B cell (primary cell): ENCODE results near the gene EGFL6. TPM values are rescaled to one million over a fixed set of nuclear protein-coding genes. Genes with fewer than 3 reads are reported as not detected.

Source experiments
- ATAC-seq: fragments of 200-7000 bp; cut with Tn5 transposase; one replicate; pipeline ENCODE4 v1.10.0; 2021; ENCODE audit warnings: low read depth, mild to moderate bottlenecking, moderate number of reproducible peaks, moderate library complexity
- CTCF ChIA-PET: fragments of 350-600 bp; sonication (Branson Sonifier 250); formaldehyde crosslinking; loops from one replicate; lab custom pipeline; 2021; ENCODE audit warnings: antibody characterized with exemption, inconsistent platforms; lab: Charles Lee
- POLR2A ChIA-PET: fragments of 350-600 bp; sonication (Branson Sonifier 250); formaldehyde crosslinking; loops from one replicate; lab custom pipeline; 2021; ENCODE audit warnings: antibody characterized with exemption; lab: Charles Lee
- DNase-seq: peaks from one replicate; pipeline ENCODE4 v3.0.0; 2013
- H2AFZ ChIP-seq: 2 replicates; pipeline ENCODE4 v1.6.1; 2012; ENCODE audit warnings: mild to moderate bottlenecking, low read depth, low read length; ENCODE audit not compliant: insufficient read depth, poor library complexity, severe bottlenecking
- H3K27ac ChIP-seq, 2 donors: 1 replicate in 1 of 2; 2 replicates in 1 of 2; pipeline ENCODE4 v1.5.1; 2012 to 2013; ENCODE audit warnings: low read length in 2 of 2, mild to moderate bottlenecking in 2 of 2, moderate library complexity in 1 of 2
- H3K27me3 ChIP-seq, 4 experiments: fragments of 200-600 bp in 1 of 4; sonication (generic) in 1 of 4; replicated peaks in 1 of 4; 1 replicate in 2 of 4; 2 replicates in 2 of 4; pipeline versions ENCODE4 v1.6.1 to v1.7.0; 2013 to 2016; ENCODE audit warnings: low read length in 3 of 4, mild to moderate bottlenecking in 2 of 4, mixed read lengths in 1 of 4, moderate library complexity in 1 of 4; ENCODE audit not compliant: insufficient read depth in 4 of 4, control insufficient read depth in 3 of 4; ENCODE audit errors: control extremely low read depth in 1 of 4
- H3K36me3 ChIP-seq, 2 experiments: replicated peaks in 1 of 2; 1 replicate in 1 of 2; 2 replicates in 1 of 2; pipeline versions ENCODE4 v1.6.1 to v1.7.1; 2013; ENCODE audit warnings: low read length in 1 of 2; ENCODE audit not compliant: insufficient read depth in 2 of 2, control insufficient read depth in 1 of 2; ENCODE audit errors: control extremely low read depth in 1 of 2, extremely low read depth in 1 of 2
- H3K4me1 ChIP-seq, 2 donors: fragments of 200-600 bp in 1 of 2; sonication (generic) in 1 of 2; 1 replicate in 1 of 2; 2 replicates in 1 of 2; pipeline versions ENCODE4 v1.5.1 to v1.6.1; 2013 to 2017; ENCODE audit warnings: low read length in 2 of 2; ENCODE audit not compliant: control insufficient read depth in 2 of 2, insufficient read depth in 2 of 2
- H3K4me2 ChIP-seq: replicated peaks from 2 replicates; pipeline ENCODE3; 2012; ENCODE audit warnings: mild to moderate bottlenecking, low read depth, low read length; ENCODE audit not compliant: poor library complexity, severe bottlenecking
- H3K4me3 ChIP-seq, 5 experiments: fragments of 200-600 bp in 1 of 5; sonication (generic) in 1 of 5; 1 replicate in 3 of 5; 2 replicates in 2 of 5; pipeline versions ENCODE4 v1.5.1 to v1.7.0; 2011 to 2016; ENCODE audit warnings: low read length in 4 of 5, mild to moderate bottlenecking in 4 of 5, low read depth in 2 of 5, control low read depth in 1 of 5, moderate library complexity in 1 of 5; ENCODE audit not compliant: insufficient read depth in 1 of 5; ENCODE audit errors: control extremely low read depth in 1 of 5, extremely low read depth in 1 of 5
- H3K79me2 ChIP-seq: fragments of 200-600 bp; sonication (generic); one replicate; pipeline ENCODE4 v1.6.0; 2016; ENCODE audit warnings: low read length; ENCODE audit not compliant: control insufficient read depth, insufficient read depth
- H3K9ac ChIP-seq: fragments of 200-600 bp; sonication (generic); 2 replicates; pipeline ENCODE4 v1.6.1; 2017; ENCODE audit warnings: mild to moderate bottlenecking, low read length, moderate library complexity
- H3K9me3 ChIP-seq, 3 donors: one replicate each; pipeline versions ENCODE4 v1.6.1 to v1.7.1; 2013; ENCODE audit warnings: low read length in 2 of 3; ENCODE audit not compliant: control insufficient read depth in 2 of 3, insufficient read depth in 1 of 3; ENCODE audit errors: control extremely low read depth in 1 of 3
- H4K20me1 ChIP-seq: 2 replicates; pipeline ENCODE4 v1.6.0; 2012; ENCODE audit warnings: mild to moderate bottlenecking, low read length; ENCODE audit not compliant: insufficient read depth, control insufficient read depth, poor library complexity, severe bottlenecking
- H3K27ac Mint-ChIP-seq: one replicate; pipeline ENCODE4 v1.8.0; 2021; ENCODE audit warnings: mixed read lengths
- H3K27me3 Mint-ChIP-seq: one replicate; pipeline ENCODE4 v1.8.0; 2021; ENCODE audit warnings: mixed read lengths
- H3K4me1 Mint-ChIP-seq: one replicate; pipeline ENCODE4 v1.8.0; 2021; ENCODE audit warnings: mixed read lengths
- H3K4me3 Mint-ChIP-seq: one replicate; pipeline ENCODE4 v1.8.0; 2021; ENCODE audit warnings: mixed read lengths
- H3K9me3 Mint-ChIP-seq: one replicate; pipeline ENCODE4 v1.8.0; 2022; ENCODE audit warnings: mixed read lengths; ENCODE audit not compliant: insufficient read depth
- CTCF ChIP-seq: fragments of 200-600 bp; IDR thresholded peaks from one replicate; pipeline ENCODE4 v1.8.0; 2022; ENCODE audit warnings: antibody characterized with exemption, mild to moderate bottlenecking
- EZH2 ChIP-seq: IDR thresholded peaks from 2 replicates; pipeline ENCODE4 v1.6.1; 2012; ENCODE audit warnings: borderline replicate concordance, low read depth, mild to moderate bottlenecking, moderate library complexity, low read length; ENCODE audit not compliant: insufficient read depth, poor library complexity, severe bottlenecking
- WGBS: methylation state at CpG from one replicate; pipeline ENCODE4 v1.1.5; 2013; ENCODE audit warnings: missing lambda C conversion rate; ENCODE audit not compliant: insufficient coverage; 5-methylcytosine and 5-hydroxymethylcytosine counted together
- intact Hi-C: fragments of 100-400 bp; cut with micrococcal nuclease; formaldehyde crosslinking; loops from one replicate; pipeline ENCODE4 v1.10.0; 2022
- polyA plus RNA-seq: library from polyadenylated mRNA; depleted of rRNA; stranded (reverse); fragments of >200 nt; gene quantifications from 2 replicates; pipeline ENCODE4 v1.2.3, GENCODE V29; 2012
- total RNA-seq, 2 donors: library from RNA; stranded (reverse); fragments of 120-200 nt in 1 of 2; gene quantifications; 1 replicate in 1 of 2; 2 replicates in 1 of 2; pipeline versions ENCODE4 v1.2.3 to v1.2.4, GENCODE V29; 2013 to 2022

EGFL6 gene
- total and polyA plus RNA-seq, 2 donors (not counting 1 experiment from before 2014, with no cell fraction given): not detected

- H3K4me3 Mint-ChIP-seq: no peak overlapping the region
- no peaks in the 10 kb centered on the region for H3K9me3 ChIP-seq
- no peaks in the 10 kb centered on the region for H3K79me2 ChIP-seq
- TF ChIP-seq CTCF (no peak), EZH2 (no peak)
- H2AFZ ChIP-seq: no peak overlapping the region
- peaks cover 0 to 8% (median 3%) of the 10 kb centered on the region in 4 experiments for H3K27me3 ChIP-seq
- H3K27me3 Mint-ChIP-seq: no peaks in the 10 kb centered on the region
- intact Hi-C loops: no loop called here
- no peaks in the 10 kb centered on the region for H3K4me1 ChIP-seq
- no peak overlapping the region for H3K4me3 ChIP-seq
- no peaks in the 10 kb centered on the region for H3K4me1 Mint-ChIP-seq
- ChIA-PET POLR2A (no interaction called here), CTCF (no interaction called here)
- WGBS: no CpG with 5 or more reads among the region's 1 CpG
- no peak for DNase-seq
- no peaks in the 10 kb centered on the region for H4K20me1 ChIP-seq
- no peak overlapping the region for H3K27ac ChIP-seq
- H3K27ac Mint-ChIP-seq: no peak overlapping the region
- H3K4me2 ChIP-seq: no peak overlapping the region
- ATAC-seq: no peak
- no peaks in the 10 kb centered on the region for H3K36me3 ChIP-seq
- no peak overlapping the region for H3K9ac ChIP-seq
- H3K9me3 Mint-ChIP-seq: no peaks in the 10 kb centered on the region
These were observed 30.1 kb downstream of the EGFL6 start for GRCh38 chrX:13599491-13599890.

- H3K79me2 ChIP-seq: no peaks in the 10 kb centered on the region
- Mint-ChIP-seq H3K9me3 (no peaks in the 10 kb centered on the region), H3K4me1 (no peaks in the 10 kb centered on the region), H3K4me3 (no peak overlapping the region), H3K27me3 (no peaks in the 10 kb centered on the region), H3K27ac (no peak overlapping the region)
- H3K4me2 ChIP-seq: no peak overlapping the region
- no peaks in the 10 kb centered on the region for H3K9me3 ChIP-seq
- H3K4me3 ChIP-seq: no peak overlapping the region
- no CpG with 5 or more reads among the region's 1 CpG for WGBS
- no peak overlapping the region for H3K9ac ChIP-seq
- TF ChIP-seq CTCF: no peak
- no peak for TF ChIP-seq EZH2
- DNase-seq: no peak
- intact Hi-C loops: no loop called here
- H3K4me1 ChIP-seq: no peaks in the 10 kb centered on the region
- H3K36me3 ChIP-seq: no peaks in the 10 kb centered on the region
- CTCF ChIA-PET: no interaction called here
- no peak overlapping the region for H3K27ac ChIP-seq
- H4K20me1 ChIP-seq: no peaks in the 10 kb centered on the region
- POLR2A ChIA-PET: no interaction called here
- H3K27me3 ChIP-seq: peaks cover 0 to 8% (median 3%) of the 10 kb centered on the region in 4 experiments
- H2AFZ ChIP-seq: no peak overlapping the region
- no peak for ATAC-seq
These were observed 36.2 kb downstream of the EGFL6 start for GRCh38 chrX:13605611-13606010.
